GM21447 (cell line): Measurements from ENCODE around the gene IFNA16.
"Not testable (repeated sequence)": the region's sequence is repeated elsewhere in the genome, so short reads cannot be mapped to it uniquely, and the experiment has no call there.

Experiments used
- ATAC-seq: cut with Tn5 transposase; IDR thresholded peaks from one replicate; pipeline ENCODE4 v1.9.1; 2021; ENCODE audit not compliant: unreplicated experiment

IFNA16 gene

GRCh38 chr9:21202105-21202504 is 15.0 kb downstream of the IFNA16 start, which contains the start of gene IFNA7:
TSS of gene IFNA7 (minus strand) at chr9:21202205. CDS start at chr9:21202165, 40 bp downstream.
- ATAC-seq = not testable (repeated sequence)

- peak; percentile 97 for ATAC-seq
Observed at GRCh38 chr9:21194867-21195776, 22.0 kb downstream of the IFNA16 start.

- ATAC-seq = not testable (repeated sequence)
Observed at GRCh38 chr9:21187487-21187886, 29.6 kb downstream of the IFNA16 start, which contains the start of gene IFNA4. TSS of gene IFNA4 (minus strand) at chr9:21187587. CDS start at chr9:21187531, 56 bp downstream.

GRCh38 chr9:21182810-21183736 is 34.0 kb downstream of the IFNA16 start:
- ATAC-seq = peak; percentile 98

GRCh38 chr9:21174671-21175070 is 42.4 kb downstream of the IFNA16 start:
- no peak for ATAC-seq

- no peak for ATAC-seq
Observed at GRCh38 chr9:21172156-21172555, 45.0 kb downstream of the IFNA16 start.

- no peak for ATAC-seq
Observed at GRCh38 chr9:21171351-21171750, 45.8 kb downstream of the IFNA16 start.

- not testable (repeated sequence) for ATAC-seq
Observed at GRCh38 chr9:21166560-21166959, 50.6 kb downstream of the IFNA16 start, which contains the start of gene IFNA21. TSS of gene IFNA21 (minus strand) at chr9:21166660. CDS start at chr9:21166612, 48 bp downstream.
